ENCODE measurements around the gene TRAPPC4.

The TRAPPC4 gene

GRCh38 chr11:119025978-119026766 lies 7.6 kb downstream of the TRAPPC4 start:
- DNase-seq (ENCODE audit: low read depth): no peak
- no peak overlapping the region for H3K4me3 ChIP-seq (ENCODE audit: low read depth, low read length)
- TF ChIP-seq POLR2A (IDR thresholded peaks at IDR 0.05; ENCODE audit: extremely low read depth, insufficient read length): no peak
- no peak for TF ChIP-seq MYC (IDR thresholded peaks at IDR 0.05; ENCODE audit: low read depth, low read length)
- no peak for TF ChIP-seq CTCF (IDR thresholded peaks at IDR 0.05; ENCODE audit: low read depth, low read length)
- TF ChIP-seq, protein P1, sequence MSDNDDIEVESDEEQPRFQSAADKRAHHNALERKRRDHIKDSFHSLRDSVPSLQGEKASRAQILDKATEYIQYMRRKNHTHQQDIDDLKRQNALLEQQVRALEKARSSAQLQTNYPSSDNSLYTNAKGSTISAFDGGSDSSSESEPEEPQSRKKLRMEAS (IDR thresholded peaks at IDR 0.05; ENCODE audit: low read depth, low read length): no peak

GRCh38 chr11:119026970-119027369 lies 8.4 kb downstream of the TRAPPC4 start:
- H3K4me3 ChIP-seq (ENCODE audit: low read depth, low read length): no peak overlapping the region
- TF ChIP-seq MYC (IDR thresholded peaks at IDR 0.05; ENCODE audit: low read depth, low read length) (no peak), POLR2A (IDR thresholded peaks at IDR 0.05; ENCODE audit: extremely low read depth, insufficient read length) (no peak), CTCF (IDR thresholded peaks at IDR 0.05; ENCODE audit: low read depth, low read length) (no peak)
- TF ChIP-seq, protein P1 (IDR thresholded peaks at IDR 0.05; ENCODE audit: low read depth, low read length): no peak

GRCh38 chr11:119027561-119028345 lies 9.2 kb downstream of the TRAPPC4 start:
- DNase-seq (ENCODE audit: low read depth): no peak
- TF ChIP-seq, protein P1 (IDR thresholded peaks at IDR 0.05; ENCODE audit: low read depth, low read length): no peak
- no peak for TF ChIP-seq MYC (IDR thresholded peaks at IDR 0.05; ENCODE audit: low read depth, low read length)
- TF ChIP-seq CTCF (IDR thresholded peaks at IDR 0.05; ENCODE audit: low read depth, low read length): no peak
- no peak for TF ChIP-seq POLR2A (IDR thresholded peaks at IDR 0.05; ENCODE audit: extremely low read depth, insufficient read length)

More at GRCh38 chr11:119026970-119027369, 8.4 kb downstream of the TRAPPC4 start:
- no peak for DNase-seq (ENCODE audit: low read depth)

DNA sequence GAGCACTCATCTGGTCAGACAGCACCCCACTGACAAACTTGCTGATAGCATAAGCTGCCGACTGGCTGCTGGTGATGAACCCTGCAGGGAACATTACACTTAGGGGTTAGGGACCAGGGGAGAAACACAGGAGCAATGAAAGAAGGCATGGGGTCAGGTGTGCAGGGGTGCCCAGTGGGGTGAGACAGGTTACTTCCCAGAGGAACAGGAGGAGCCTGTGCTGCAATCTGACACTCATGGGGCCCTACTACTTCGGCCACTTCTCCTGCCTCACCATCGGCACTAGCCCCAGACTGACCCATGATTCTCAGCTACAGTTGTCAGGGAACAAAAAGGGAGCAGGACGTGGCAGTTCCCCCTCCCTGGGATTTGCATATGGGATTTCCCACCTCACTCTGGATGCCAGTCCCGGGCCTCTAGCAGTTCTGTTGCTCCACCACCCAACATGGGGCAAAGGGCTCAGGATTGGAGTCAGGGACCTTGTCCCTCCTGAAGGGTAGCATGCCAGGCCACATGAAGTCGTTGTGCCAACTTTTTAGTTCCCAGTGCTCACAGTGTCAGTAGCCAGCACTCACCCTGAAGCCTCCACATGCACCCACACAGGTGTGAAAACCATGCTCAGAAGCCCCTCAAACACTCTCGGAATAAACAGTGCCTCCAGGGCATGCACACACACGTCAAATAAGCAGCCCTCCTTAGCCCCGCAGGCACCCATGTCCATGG lies 9.9 kb downstream of the TRAPPC4 start:
- TF ChIP-seq CTCF (IDR thresholded peaks at IDR 0.05; ENCODE audit: low read depth, low read length): no peak
- TF ChIP-seq MYC (IDR thresholded peaks at IDR 0.05; ENCODE audit: low read depth, low read length): no peak
- TF ChIP-seq, protein P1 (IDR thresholded peaks at IDR 0.05; ENCODE audit: low read depth, low read length): no peak
- no peak for TF ChIP-seq POLR2A (IDR thresholded peaks at IDR 0.05; ENCODE audit: extremely low read depth, insufficient read length)
- no peak for DNase-seq (ENCODE audit: low read depth)
- H3K4me3 ChIP-seq (ENCODE audit: low read depth, low read length): no peak overlapping the region

More at GRCh38 chr11:119027561-119028345, 9.2 kb downstream of the TRAPPC4 start:
- H3K4me3 ChIP-seq (ENCODE audit: low read depth, low read length): no peak overlapping the region

GRCh38 chr11:119029069-119029339 lies 10.4 kb downstream of the TRAPPC4 start:
- DNase-seq (ENCODE audit: low read depth): no peak
- no peak for TF ChIP-seq POLR2A (IDR thresholded peaks at IDR 0.05; ENCODE audit: extremely low read depth, insufficient read length)
- TF ChIP-seq, protein P1 (IDR thresholded peaks at IDR 0.05; ENCODE audit: low read depth, low read length): no peak
- no peak for TF ChIP-seq CTCF (IDR thresholded peaks at IDR 0.05; ENCODE audit: low read depth, low read length)
- no peak for TF ChIP-seq MYC (IDR thresholded peaks at IDR 0.05; ENCODE audit: low read depth, low read length)
- H3K4me3 ChIP-seq (ENCODE audit: low read depth, low read length): peak overlapping the region; percentile 21
